Smooth muscle cell (in vitro differentiated cells): ENCODE measurements around the gene SV2B. TPM values are rescaled to one million over a fixed set of nuclear protein-coding genes. Genes with fewer than 3 reads are reported as not detected.

Experiments
- DNase-seq: peaks from one replicate; lab custom pipeline; 2025; ENCODE audit not compliant: unreplicated experiment; lab: John Stamatoyannopoulos, UW
- H2AFZ ChIP-seq: fragments of 200-600 bp; sonication (generic); 2 replicates; pipeline ENCODE4 v1.6.0; 2016; ENCODE audit warnings: antibody characterized with exemption, low read depth, mild to moderate bottlenecking
- H3F3A ChIP-seq: fragments of 200-600 bp; sonication (generic); 2 replicates; pipeline ENCODE4 v1.6.0; 2017; ENCODE audit warnings: antibody characterized with exemption, low read depth
- H3K27ac ChIP-seq: fragments of 200-600 bp; sonication (generic); 2 replicates; pipeline ENCODE4 v1.5.1; 2016; ENCODE audit warnings: low read depth, mild to moderate bottlenecking
- H3K27me3 ChIP-seq: fragments of 200-600 bp; sonication (generic); 2 replicates; pipeline ENCODE4 v1.6.1; 2016; ENCODE audit warnings: low read depth, mild to moderate bottlenecking
- H3K36me3 ChIP-seq: fragments of 200-600 bp; sonication (generic); 2 replicates; pipeline ENCODE4 v1.5.1; 2016; ENCODE audit warnings: low read depth
- H3K4me1 ChIP-seq: fragments of 200-600 bp; sonication (generic); 2 replicates; pipeline ENCODE4 v1.5.1; 2016; ENCODE audit warnings: low read depth
- H3K4me2 ChIP-seq: fragments of 200-600 bp; sonication (generic); 2 replicates; pipeline ENCODE4 v1.6.0; 2016; ENCODE audit warnings: mild to moderate bottlenecking
- H3K4me3 ChIP-seq: fragments of 200-600 bp; sonication (generic); 2 replicates; pipeline ENCODE4 v1.5.1; 2016; ENCODE audit warnings: mild to moderate bottlenecking
- H3K79me2 ChIP-seq: fragments of 200-600 bp; sonication (generic); 2 replicates; pipeline ENCODE4 v1.6.0; 2016; ENCODE audit warnings: low read depth, mild to moderate bottlenecking
- H3K9ac ChIP-seq: fragments of 200-600 bp; sonication (generic); 2 replicates; pipeline ENCODE4 v1.6.0; 2016; ENCODE audit warnings: low read depth
- H3K9me3 ChIP-seq: fragments of 200-600 bp; sonication (generic); replicated peaks from 2 replicates; pipeline ENCODE4 v1.5.1; 2016; ENCODE audit warnings: low read depth
- H4K20me1 ChIP-seq: fragments of 200-600 bp; sonication (generic); 2 replicates; pipeline ENCODE4 v1.6.0; 2016; ENCODE audit warnings: low read depth
- WGBS: methylation state at CpG from one replicate; pipeline ENCODE4 v1.1.7; 2016; ENCODE audit warnings: low lambda C conversion rate; 5-methylcytosine and 5-hydroxymethylcytosine counted together
- polyA plus RNA-seq: library from polyadenylated mRNA; unstranded; fragments of >200 nt; fragmentation: Nextera tagmentation; extraction: Ambion mirVana; gene quantifications from 2 replicates; pipeline ENCODE4 v1.2.1, GENCODE V29; 2016
- total RNA-seq: library from RNA; depleted of rRNA; stranded (reverse); fragments of >200 nt; gene quantifications from 2 replicates; pipeline ENCODE4 v1.2.3, GENCODE V29; 2014
- TF ChIP-seq, protein P1 (sequence below): fragments of 200-600 bp; sonication (generic); IDR thresholded peaks from 2 replicates; pipeline ENCODE4 v1.5.1; 2017; ENCODE audit warnings: borderline replicate concordance, mild to moderate bottlenecking, antibody characterized with exemption; ENCODE audit not compliant: insufficient read depth, poor library complexity, severe bottlenecking

The SV2B gene
- total and polyA plus RNA-seq, 2 experiments from 2014 or later, result not detected

DNA sequence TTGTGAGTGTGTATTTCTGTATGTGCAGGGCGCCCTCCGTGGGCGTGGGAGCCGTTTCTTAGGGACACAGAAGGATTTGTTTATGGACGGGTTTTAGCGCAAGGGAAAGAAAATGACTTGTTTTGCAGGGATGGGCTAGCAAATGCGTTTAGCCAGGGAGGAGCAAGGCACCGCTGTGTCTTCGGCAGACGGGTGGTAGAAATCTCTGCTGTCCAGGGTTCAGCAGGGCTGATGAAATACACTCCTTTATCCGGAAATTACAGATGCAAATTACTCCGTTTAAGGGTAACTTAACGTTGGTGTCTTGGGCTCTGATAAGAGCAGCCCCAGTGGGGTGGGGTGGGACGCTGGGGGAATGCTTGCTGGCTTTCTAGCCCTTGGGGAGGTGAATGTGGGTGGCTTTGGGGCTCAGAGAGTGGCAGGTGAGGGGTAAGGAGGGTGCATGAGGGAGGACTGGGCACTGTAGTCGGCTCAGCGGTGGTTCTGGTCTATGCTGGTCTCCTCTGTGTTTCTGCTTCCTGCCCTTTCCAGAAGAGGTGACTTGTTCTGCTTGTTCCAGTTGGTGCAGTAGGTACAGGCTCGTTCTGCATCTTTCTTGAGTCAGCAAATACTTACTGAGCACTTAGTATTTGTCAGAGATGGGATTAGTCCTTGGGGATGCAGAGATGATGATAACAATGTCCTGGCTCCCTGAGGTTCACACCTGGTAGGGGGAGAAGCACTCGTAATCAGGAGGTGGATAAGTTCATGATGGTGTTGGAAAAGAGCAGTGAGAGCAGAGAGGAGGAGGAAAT lies 954 bp downstream of the SV2B start:
- Histone ChIP-seq H3K36me3 (no peaks in the 10 kb centered on the region), H3K4me2 (peak overlapping the region; percentile 96), H3K9me3 (no peaks in the 10 kb centered on the region), H2AFZ (peak overlapping the region; percentile 65), H3K27me3 (peaks cover 86% of the 10 kb centered on the region), H3K4me3 (peak overlapping the region; percentile 54), H3K9ac (no peak overlapping the region), H3K4me1 (peaks cover 8% of the 10 kb centered on the region), H3K79me2 (no peaks in the 10 kb centered on the region), H3K27ac (no peak overlapping the region), H3F3A (no peaks in the 10 kb centered on the region), H4K20me1 (no peaks in the 10 kb centered on the region)
- TF ChIP-seq, protein P1, sequence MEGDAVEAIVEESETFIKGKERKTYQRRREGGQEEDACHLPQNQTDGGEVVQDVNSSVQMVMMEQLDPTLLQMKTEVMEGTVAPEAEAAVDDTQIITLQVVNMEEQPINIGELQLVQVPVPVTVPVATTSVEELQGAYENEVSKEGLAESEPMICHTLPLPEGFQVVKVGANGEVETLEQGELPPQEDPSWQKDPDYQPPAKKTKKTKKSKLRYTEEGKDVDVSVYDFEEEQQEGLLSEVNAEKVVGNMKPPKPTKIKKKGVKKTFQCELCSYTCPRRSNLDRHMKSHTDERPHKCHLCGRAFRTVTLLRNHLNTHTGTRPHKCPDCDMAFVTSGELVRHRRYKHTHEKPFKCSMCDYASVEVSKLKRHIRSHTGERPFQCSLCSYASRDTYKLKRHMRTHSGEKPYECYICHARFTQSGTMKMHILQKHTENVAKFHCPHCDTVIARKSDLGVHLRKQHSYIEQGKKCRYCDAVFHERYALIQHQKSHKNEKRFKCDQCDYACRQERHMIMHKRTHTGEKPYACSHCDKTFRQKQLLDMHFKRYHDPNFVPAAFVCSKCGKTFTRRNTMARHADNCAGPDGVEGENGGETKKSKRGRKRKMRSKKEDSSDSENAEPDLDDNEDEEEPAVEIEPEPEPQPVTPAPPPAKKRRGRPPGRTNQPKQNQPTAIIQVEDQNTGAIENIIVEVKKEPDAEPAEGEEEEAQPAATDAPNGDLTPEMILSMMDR, result no peak
- no peak for DNase-seq
- 30% methylated on average over 17 of the region's 18 CpGs for WGBS

DNA sequence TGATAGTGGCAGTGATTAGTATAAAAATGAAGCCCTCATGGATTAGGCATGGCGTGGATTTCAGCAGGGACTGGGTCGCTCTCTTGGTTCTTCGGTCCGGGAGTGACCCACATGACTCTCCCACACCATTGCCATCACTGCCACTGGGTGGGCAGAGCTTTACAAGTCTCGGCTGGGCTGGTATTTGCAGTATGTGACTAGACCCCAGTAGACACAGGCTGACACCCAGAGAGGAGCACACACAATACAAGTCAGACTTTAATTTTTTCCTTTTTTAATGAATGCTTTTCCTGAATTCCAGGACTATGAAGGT lies 1.5 kb downstream of the SV2B start:
- Histone ChIP-seq H3K27me3 (peaks cover 90% of the 10 kb centered on the region), H3K27ac (no peak overlapping the region), H3K9ac (no peak overlapping the region), H4K20me1 (no peaks in the 10 kb centered on the region), H2AFZ (no peak overlapping the region), H3K9me3 (no peaks in the 10 kb centered on the region), H3K4me2 (no peak overlapping the region), H3K36me3 (no peaks in the 10 kb centered on the region), H3K4me1 (peaks cover 8% of the 10 kb centered on the region), H3F3A (no peaks in the 10 kb centered on the region), H3K4me3 (no peak overlapping the region), H3K79me2 (no peaks in the 10 kb centered on the region)
- no peak for DNase-seq
- WGBS, result 82% methylated on average over 5 of the region's 5 CpGs
- TF ChIP-seq, protein P1, result no peak

DNA sequence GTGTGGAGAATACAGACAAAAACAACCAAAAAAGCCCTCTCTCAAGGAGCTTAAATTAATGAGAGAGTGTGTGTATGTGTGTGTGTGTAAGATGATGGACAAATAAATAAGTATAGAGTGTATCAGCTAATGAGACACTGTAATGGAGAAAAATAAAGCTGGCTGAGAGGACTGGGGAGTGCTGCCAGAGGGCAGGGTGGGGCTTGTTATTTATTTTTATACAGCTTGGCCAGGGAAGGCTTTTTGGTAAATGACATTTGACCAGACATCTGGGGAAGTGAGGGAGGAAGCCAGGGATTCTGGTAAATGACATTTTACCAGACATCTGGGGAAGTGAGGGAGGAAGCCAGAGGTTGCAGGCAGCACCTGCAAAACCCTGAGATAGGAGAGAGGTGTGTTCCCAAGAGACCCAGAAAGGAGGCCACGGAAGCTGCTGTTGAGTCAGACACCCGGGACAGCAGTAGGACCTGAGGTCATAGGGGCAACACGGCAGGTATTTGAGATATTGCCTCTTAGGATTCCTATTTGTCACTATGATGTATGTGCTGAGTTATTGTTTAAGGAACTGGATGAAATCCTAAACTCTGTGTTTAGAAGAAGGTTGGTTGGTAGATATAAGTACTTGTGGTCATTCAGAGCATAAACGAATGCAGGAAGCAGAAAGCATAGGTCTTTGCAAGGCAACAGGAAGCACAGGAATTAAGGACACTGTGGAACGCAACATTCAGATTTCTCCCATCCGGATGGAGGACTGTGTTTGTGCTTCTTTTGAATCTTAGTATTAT lies 2.7 kb downstream of the SV2B start:
- Histone ChIP-seq H3K79me2 (no peaks in the 10 kb centered on the region), H3K9me3 (no peaks in the 10 kb centered on the region), H3K4me3 (no peak overlapping the region), H3K27ac (no peak overlapping the region), H3K9ac (no peak overlapping the region), H2AFZ (no peak overlapping the region), H3K36me3 (no peaks in the 10 kb centered on the region), H3K4me2 (no peak overlapping the region), H3K4me1 (peaks cover 8% of the 10 kb centered on the region), H3F3A (no peaks in the 10 kb centered on the region), H3K27me3 (peaks cover 82% of the 10 kb centered on the region), H4K20me1 (no peaks in the 10 kb centered on the region)
- WGBS, result 71% methylated on average over 6 of the region's 6 CpGs
- TF ChIP-seq, protein P1, result no peak
- no peak for DNase-seq
